AG10803 (cell line): ENCODE measurements around the gene ORM1.

Experiments
- DNase-seq: peaks from one replicate; pipeline ENCODE4 v3.0.0; 2010; ENCODE audit warnings: low read depth
- H3K4me3 ChIP-seq: 2 replicates; pipeline ENCODE4 v1.5.1; 2011; ENCODE audit warnings: mild to moderate bottlenecking, low read length, control low read depth
- CTCF ChIP-seq: conservative IDR thresholded peaks from 2 replicates; pipeline ENCODE4 v1.5.1; 2011; ENCODE audit warnings: mild to moderate bottlenecking, low read length, control low read depth, inconsistent platforms

ORM1 gene

DNA sequence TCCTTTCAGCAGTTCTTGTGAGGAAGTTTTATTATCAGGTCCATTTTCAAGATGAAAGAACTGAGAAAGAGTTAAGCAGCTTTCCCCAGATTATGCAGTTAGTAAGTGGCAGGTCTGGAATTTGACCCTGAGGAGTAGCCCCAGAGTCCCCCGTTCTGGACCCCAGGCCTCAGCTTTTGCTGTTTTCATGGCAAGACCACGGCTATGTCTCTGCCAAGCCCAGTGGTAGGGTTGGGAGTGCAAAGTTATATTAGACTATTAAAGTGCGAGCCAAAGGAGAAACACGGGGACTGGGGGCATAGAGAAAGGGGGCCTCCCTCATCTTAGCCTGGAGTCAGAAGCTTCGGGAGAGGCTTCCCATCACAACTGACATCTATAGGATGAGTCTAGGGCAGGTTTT, 19.3 kb upstream of the ORM1 start:
- no peak for DNase-seq
- TF ChIP-seq CTCF, result no peak
- no peak overlapping the region for H3K4me3 ChIP-seq

DNA sequence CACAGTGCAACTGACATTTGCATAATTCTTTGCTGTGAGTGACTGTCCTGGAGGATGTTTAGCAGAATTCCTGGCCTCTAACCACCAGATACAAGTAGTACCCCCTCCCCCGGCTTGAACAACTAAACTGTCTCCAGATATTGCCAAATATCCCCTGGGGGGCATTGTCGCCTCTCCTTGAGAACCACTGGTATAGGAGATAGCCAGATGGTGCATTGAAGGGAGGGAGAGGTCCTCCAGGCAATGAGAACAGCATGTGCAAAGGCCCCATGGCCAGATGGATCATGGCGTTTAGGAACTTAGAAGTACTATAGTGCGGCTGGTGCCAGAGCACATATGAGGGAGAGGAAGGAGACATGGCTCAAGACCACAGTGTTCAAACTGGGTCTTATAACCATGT, 18.9 kb upstream of the ORM1 start:
- no peak for DNase-seq
- H3K4me3 ChIP-seq, result no peak overlapping the region
- TF ChIP-seq CTCF, result no peak

GRCh38 chr9:114304416-114305188, 18.3 kb upstream of the ORM1 start:
- no peak for DNase-seq
- no peak for TF ChIP-seq CTCF
- H3K4me3 ChIP-seq, result no peak overlapping the region

- TF ChIP-seq CTCF, result no peak
- DNase-seq, result peak; percentile 48
- no peak overlapping the region for H3K4me3 ChIP-seq
Measured at GRCh38 chr9:114307899-114308267, 15.0 kb upstream of the ORM1 start.

- H3K4me3 ChIP-seq, result no peak overlapping the region
- no peak for DNase-seq
- no peak for TF ChIP-seq CTCF
Measured at GRCh38 chr9:114308361-114308950, 14.4 kb upstream of the ORM1 start.

GRCh38 chr9:114309096-114309495, 13.8 kb upstream of the ORM1 start:
- DNase-seq, result no peak
- no peak for TF ChIP-seq CTCF
- H3K4me3 ChIP-seq, result no peak overlapping the region
